OCI-LY7 (cell line): ENCODE data around the gene SERHL2.

ENCODE experiments used
- EZH2phosphoT487 ChIP-seq: fragments of 200-600 bp; sonication (generic); IDR thresholded peaks from 2 replicates; pipeline ENCODE4 v1.6.1; 2018; ENCODE audit warnings: low read depth, borderline replicate concordance, mild to moderate bottlenecking, mixed run types, antibody characterized with exemption, low read length, moderate library complexity, mixed read lengths
- TF ChIP-seq, protein P1 (sequence below): fragments of 200-600 bp; sonication (generic); conservative IDR thresholded peaks from 2 replicates; pipeline ENCODE4 v1.5.1; 2014; ENCODE audit warnings: mild to moderate bottlenecking, antibody characterized with exemption, low read length, moderate library complexity, mixed read lengths

GRCh38 chr22:42547562-42547961 is 6.2 kb upstream of the SERHL2 start:
- TF ChIP-seq, protein P1, sequence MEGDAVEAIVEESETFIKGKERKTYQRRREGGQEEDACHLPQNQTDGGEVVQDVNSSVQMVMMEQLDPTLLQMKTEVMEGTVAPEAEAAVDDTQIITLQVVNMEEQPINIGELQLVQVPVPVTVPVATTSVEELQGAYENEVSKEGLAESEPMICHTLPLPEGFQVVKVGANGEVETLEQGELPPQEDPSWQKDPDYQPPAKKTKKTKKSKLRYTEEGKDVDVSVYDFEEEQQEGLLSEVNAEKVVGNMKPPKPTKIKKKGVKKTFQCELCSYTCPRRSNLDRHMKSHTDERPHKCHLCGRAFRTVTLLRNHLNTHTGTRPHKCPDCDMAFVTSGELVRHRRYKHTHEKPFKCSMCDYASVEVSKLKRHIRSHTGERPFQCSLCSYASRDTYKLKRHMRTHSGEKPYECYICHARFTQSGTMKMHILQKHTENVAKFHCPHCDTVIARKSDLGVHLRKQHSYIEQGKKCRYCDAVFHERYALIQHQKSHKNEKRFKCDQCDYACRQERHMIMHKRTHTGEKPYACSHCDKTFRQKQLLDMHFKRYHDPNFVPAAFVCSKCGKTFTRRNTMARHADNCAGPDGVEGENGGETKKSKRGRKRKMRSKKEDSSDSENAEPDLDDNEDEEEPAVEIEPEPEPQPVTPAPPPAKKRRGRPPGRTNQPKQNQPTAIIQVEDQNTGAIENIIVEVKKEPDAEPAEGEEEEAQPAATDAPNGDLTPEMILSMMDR, result no peak
- no peak for TF ChIP-seq EZH2phosphoT487
